ENCODE data around the gene TPST1. TPM values are rescaled to one million over a fixed set of nuclear protein-coding genes. Genes with fewer than 3 reads are reported as not detected.

The TPST1 gene
- polyA plus RNA-seq, 1 donor (not counting 4 experiments of a cell fraction or from before 2014, with no cell fraction given) = 48.5 TPM

DNA sequence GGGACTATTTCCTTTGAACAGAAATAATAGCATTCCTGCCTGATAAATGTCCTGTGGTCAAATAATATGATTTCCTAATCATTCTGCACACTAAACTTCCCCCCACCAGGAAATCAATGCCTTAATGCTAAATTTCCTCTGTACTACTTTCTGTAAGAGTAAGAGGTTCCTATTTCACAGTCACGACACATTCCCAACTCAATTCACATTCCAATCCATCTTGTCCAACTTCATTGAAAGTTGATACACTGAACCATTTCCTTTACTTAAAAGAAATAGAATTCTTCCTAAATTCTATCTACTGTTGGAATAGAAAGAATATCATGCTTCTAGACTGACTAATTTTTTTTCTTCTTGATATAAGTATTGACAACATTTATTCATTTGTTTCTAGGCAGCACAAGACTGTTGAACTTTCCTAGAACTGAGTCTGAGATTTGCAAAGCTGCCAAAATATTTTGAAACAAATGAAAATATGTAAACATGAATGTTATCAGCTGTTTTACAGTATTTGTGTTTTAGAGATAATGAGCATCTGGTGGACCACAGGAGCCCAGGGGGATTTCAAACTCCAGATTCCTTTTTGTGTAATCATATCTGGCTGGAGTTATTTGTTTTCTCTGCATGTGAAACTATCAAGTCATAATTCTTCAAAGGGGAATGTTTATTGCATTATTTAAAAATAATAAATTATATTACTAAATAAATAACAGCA lies 121.5 kb downstream of the TPST1 start:
- H3K27ac ChIP-seq (ENCODE audit: control insufficient read depth, insufficient read depth, low read length) = no peak overlapping the region
- no peak for FAIRE-seq
- H3K9me1 ChIP-seq (ENCODE audit: control insufficient read depth, extremely low read depth, insufficient read depth, low read length) = no peaks in the 10 kb centered on the region
- H3K9ac ChIP-seq (ENCODE audit: control insufficient read depth, extremely low read depth, insufficient read depth, low read length) = no peak overlapping the region
- H3K9me3 ChIP-seq (ENCODE audit: control insufficient read depth, low read depth, low read length) = no peaks in the 10 kb centered on the region
- H3K4me3 ChIP-seq (ENCODE audit: control insufficient read depth in 2 of 3, extremely low read depth in 1 of 3, insufficient read depth in 2 of 3, low read depth in 1 of 3, low read length in 3 of 3) = no peak overlapping the region
- H3K36me3 ChIP-seq (ENCODE audit: control insufficient read depth in 2 of 2, extremely low read depth in 1 of 2, insufficient read depth in 2 of 2, low read length in 2 of 2) = no peaks in the 10 kb centered on the region
- no peak overlapping the region for H2AFZ ChIP-seq (ENCODE audit: control insufficient read depth, low read length)
- TF ChIP-seq EZH2 (IDR thresholded peaks at IDR 0.05; ENCODE audit: low read length) = no peak
- TF ChIP-seq, protein P1, sequence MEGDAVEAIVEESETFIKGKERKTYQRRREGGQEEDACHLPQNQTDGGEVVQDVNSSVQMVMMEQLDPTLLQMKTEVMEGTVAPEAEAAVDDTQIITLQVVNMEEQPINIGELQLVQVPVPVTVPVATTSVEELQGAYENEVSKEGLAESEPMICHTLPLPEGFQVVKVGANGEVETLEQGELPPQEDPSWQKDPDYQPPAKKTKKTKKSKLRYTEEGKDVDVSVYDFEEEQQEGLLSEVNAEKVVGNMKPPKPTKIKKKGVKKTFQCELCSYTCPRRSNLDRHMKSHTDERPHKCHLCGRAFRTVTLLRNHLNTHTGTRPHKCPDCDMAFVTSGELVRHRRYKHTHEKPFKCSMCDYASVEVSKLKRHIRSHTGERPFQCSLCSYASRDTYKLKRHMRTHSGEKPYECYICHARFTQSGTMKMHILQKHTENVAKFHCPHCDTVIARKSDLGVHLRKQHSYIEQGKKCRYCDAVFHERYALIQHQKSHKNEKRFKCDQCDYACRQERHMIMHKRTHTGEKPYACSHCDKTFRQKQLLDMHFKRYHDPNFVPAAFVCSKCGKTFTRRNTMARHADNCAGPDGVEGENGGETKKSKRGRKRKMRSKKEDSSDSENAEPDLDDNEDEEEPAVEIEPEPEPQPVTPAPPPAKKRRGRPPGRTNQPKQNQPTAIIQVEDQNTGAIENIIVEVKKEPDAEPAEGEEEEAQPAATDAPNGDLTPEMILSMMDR (optimal IDR thresholded peaks at IDR 0.05 in 1 of 3, IDR thresholded peaks at IDR 0.05 in 1 of 3, conservative IDR thresholded peaks at IDR 0.05 in 1 of 3; ENCODE audit: extremely low read depth in 1 of 3, insufficient read depth in 2 of 3, low read length in 3 of 3) = no peak
- no peaks in the 10 kb centered on the region for H3K27me3 ChIP-seq (ENCODE audit: control insufficient read depth, extremely low read depth, insufficient read depth, low read length)
- DNase-seq (ENCODE audit: low read depth, low spot score) = no peak
- no peak overlapping the region for H3K4me2 ChIP-seq (ENCODE audit: control insufficient read depth, extremely low read depth, insufficient read depth, low read depth, low read length)
- peaks cover 7% of the 10 kb centered on the region for H3K4me1 ChIP-seq (ENCODE audit: control insufficient read depth, extremely low read depth, insufficient read depth, low read length)
- no peaks in the 10 kb centered on the region for H3K79me2 ChIP-seq (ENCODE audit: control insufficient read depth, insufficient read depth, low read length)
- H4K20me1 ChIP-seq (ENCODE audit: control insufficient read depth, extremely low read depth, insufficient read depth, low read length) = no peaks in the 10 kb centered on the region
- dilution Hi-C loops (cut with MboI; ENCODE audit: extremely low pct_ligation_motif_present, low sequenced_read_pairs) = no loop called here

DNA sequence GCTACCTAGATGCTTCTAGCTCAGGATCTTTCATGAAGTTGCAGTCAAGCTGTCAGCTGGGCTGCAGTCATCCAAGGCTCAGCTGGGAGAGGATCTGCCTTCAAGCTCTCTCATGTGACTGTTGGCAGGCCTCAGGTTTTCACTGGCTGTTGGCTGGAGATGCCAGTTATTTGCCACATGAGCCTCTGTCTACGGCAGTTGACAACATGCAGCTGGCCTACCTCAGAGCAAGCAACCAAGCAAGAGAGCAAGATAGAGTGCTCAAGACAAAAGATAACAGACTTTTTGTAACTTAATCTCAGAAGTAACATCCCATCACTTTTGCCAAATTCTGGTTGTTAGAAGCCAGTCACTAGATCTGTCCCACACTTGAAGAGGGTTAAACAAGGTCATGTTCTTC lies 125.8 kb downstream of the TPST1 start:
- H2AFZ ChIP-seq (ENCODE audit: control insufficient read depth, low read length) = no peak overlapping the region
- H3K9me1 ChIP-seq (ENCODE audit: control insufficient read depth, extremely low read depth, insufficient read depth, low read length) = no peaks in the 10 kb centered on the region
- no peak overlapping the region for H3K4me2 ChIP-seq (ENCODE audit: control insufficient read depth, extremely low read depth, insufficient read depth, low read depth, low read length)
- peaks cover 7% of the 10 kb centered on the region for H3K4me1 ChIP-seq (ENCODE audit: control insufficient read depth, extremely low read depth, insufficient read depth, low read length)
- no peak overlapping the region for H3K27ac ChIP-seq (ENCODE audit: control insufficient read depth, insufficient read depth, low read length)
- no peaks in the 10 kb centered on the region for H3K36me3 ChIP-seq (ENCODE audit: control insufficient read depth in 2 of 2, extremely low read depth in 1 of 2, insufficient read depth in 2 of 2, low read length in 2 of 2)
- dilution Hi-C loops (cut with MboI; ENCODE audit: extremely low pct_ligation_motif_present, low sequenced_read_pairs) = no loop called here
- H3K9ac ChIP-seq (ENCODE audit: control insufficient read depth, extremely low read depth, insufficient read depth, low read length) = no peak overlapping the region
- no peaks in the 10 kb centered on the region for H3K27me3 ChIP-seq (ENCODE audit: control insufficient read depth, extremely low read depth, insufficient read depth, low read length)
- H4K20me1 ChIP-seq (ENCODE audit: control insufficient read depth, extremely low read depth, insufficient read depth, low read length) = no peaks in the 10 kb centered on the region
- H3K4me3 ChIP-seq (ENCODE audit: control insufficient read depth in 2 of 3, extremely low read depth in 1 of 3, insufficient read depth in 2 of 3, low read depth in 1 of 3, low read length in 3 of 3) = no peak overlapping the region
- FAIRE-seq (no peak), DNase-seq (ENCODE audit: low read depth, low spot score) (no peak)
- TF ChIP-seq, protein P1 (optimal IDR thresholded peaks at IDR 0.05 in 1 of 3, IDR thresholded peaks at IDR 0.05 in 1 of 3, conservative IDR thresholded peaks at IDR 0.05 in 1 of 3; ENCODE audit: extremely low read depth in 1 of 3, insufficient read depth in 2 of 3, low read length in 3 of 3) = no peak
- no peak for TF ChIP-seq EZH2 (IDR thresholded peaks at IDR 0.05; ENCODE audit: low read length)
- no peaks in the 10 kb centered on the region for H3K79me2 ChIP-seq (ENCODE audit: control insufficient read depth, insufficient read depth, low read length)
- no peaks in the 10 kb centered on the region for H3K9me3 ChIP-seq (ENCODE audit: control insufficient read depth, low read depth, low read length)

Data from keratinocyte (primary cell).